GM13976 (cell line): ENCODE measurements around the gene ZNF567.
"Not testable (repeated sequence)": the region's sequence is repeated elsewhere in the genome, so short reads cannot be mapped to it uniquely, and the experiment has no call there.

Experiments
- DNase-seq: peaks from one replicate; pipeline ENCODE4 v3.0.0; 2012; ENCODE audit warnings: low spot score
- in situ Hi-C: fragments of 300-500 bp; cut with MboI; formaldehyde crosslinking; loops from one replicate; pipeline ENCODE4 v1.12.0; 2022; ENCODE audit warnings: low sequenced_read_pairs, mixed read lengths, inconsistent platforms; ENCODE audit not compliant: unreplicated experiment
- TF ChIP-seq, protein P1 (sequence below): IDR thresholded peaks from 2 replicates; pipeline ENCODE4 v1.5.1; 2012; ENCODE audit warnings: borderline replicate concordance, mild to moderate bottlenecking; ENCODE audit not compliant: insufficient read depth; ENCODE audit errors: extremely low read depth, missing control alignments, control extremely low read depth

ZNF567 gene

GRCh38 chr19:36709423-36709822 lies 22.0 kb downstream of the ZNF567 start:
- in situ Hi-C loops, result no loop called here
- TF ChIP-seq, protein P1, sequence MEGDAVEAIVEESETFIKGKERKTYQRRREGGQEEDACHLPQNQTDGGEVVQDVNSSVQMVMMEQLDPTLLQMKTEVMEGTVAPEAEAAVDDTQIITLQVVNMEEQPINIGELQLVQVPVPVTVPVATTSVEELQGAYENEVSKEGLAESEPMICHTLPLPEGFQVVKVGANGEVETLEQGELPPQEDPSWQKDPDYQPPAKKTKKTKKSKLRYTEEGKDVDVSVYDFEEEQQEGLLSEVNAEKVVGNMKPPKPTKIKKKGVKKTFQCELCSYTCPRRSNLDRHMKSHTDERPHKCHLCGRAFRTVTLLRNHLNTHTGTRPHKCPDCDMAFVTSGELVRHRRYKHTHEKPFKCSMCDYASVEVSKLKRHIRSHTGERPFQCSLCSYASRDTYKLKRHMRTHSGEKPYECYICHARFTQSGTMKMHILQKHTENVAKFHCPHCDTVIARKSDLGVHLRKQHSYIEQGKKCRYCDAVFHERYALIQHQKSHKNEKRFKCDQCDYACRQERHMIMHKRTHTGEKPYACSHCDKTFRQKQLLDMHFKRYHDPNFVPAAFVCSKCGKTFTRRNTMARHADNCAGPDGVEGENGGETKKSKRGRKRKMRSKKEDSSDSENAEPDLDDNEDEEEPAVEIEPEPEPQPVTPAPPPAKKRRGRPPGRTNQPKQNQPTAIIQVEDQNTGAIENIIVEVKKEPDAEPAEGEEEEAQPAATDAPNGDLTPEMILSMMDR, result no peak
- DNase-seq, result no peak

DNA sequence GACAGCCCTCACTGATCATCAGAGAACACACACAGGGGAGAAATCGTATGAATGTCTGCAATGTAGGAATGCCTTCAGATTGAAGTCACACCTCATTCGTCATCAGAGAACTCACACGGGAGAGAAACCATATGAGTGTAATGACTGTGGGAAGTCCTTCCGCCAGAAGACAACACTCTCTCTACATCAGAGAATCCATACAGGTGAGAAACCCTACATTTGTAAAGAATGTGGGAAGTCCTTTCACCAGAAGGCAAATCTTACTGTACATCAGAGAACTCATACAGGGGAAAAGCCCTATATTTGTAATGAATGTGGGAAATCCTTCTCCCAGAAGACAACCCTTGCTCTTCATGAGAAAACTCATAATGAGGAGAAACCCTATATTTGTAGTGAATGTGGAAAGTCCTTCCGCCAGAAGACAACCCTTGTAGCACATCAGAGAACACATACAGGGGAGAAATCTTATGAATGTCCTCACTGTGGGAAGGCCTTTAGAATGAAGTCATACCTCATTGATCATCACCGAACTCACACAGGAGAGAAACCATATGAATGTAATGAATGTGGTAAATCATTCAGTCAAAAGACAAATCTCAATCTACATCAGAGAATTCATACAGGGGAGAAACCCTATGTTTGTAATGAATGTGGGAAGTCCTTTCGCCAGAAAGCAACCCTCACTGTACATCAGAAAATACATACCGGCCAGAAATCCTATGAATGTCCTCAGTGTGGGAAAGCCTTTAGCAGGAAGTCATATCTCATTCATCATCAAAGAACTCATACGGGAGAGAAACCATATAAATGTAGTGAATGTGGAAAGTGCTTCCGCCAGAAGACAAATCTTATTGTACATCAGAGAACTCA lies 32.5 kb downstream of the ZNF567 start:
- TF ChIP-seq, protein P1, result no peak

GRCh38 chr19:36736166-36736565 lies 48.8 kb downstream of the ZNF567 start:
- DNase-seq, in situ Hi-C loops: not testable (repeated sequence)

More for the DNA sequence above, 32.5 kb downstream of the ZNF567 start:
- in situ Hi-C loops, result no loop called here
- no peak for DNase-seq

- TF ChIP-seq, protein P1, result no peak
- no peak for DNase-seq
- in situ Hi-C loops, result no loop called here
Measured at GRCh38 chr19:36745870-36746269, 58.5 kb downstream of the ZNF567 start.

GRCh38 chr19:36747750-36748149 lies 60.3 kb downstream of the ZNF567 start:
- TF ChIP-seq, protein P1, result no peak
- DNase-seq, result no peak
- in situ Hi-C loops, result no loop called here

- no peak for DNase-seq
- in situ Hi-C loops, result no loop called here
Measured at GRCh38 chr19:36748431-36749275, 61.2 kb downstream of the ZNF567 start.

GRCh38 chr19:36749613-36750012 lies 62.2 kb downstream of the ZNF567 start:
- DNase-seq, in situ Hi-C loops: not testable (repeated sequence)

More at GRCh38 chr19:36748431-36749275, 61.2 kb downstream of the ZNF567 start:
- TF ChIP-seq, protein P1, result no peak
